Activated naive CD4-positive, alpha-beta T cell treated with anti-CD3 and anti-CD28 coated beads, Interleukin-2, amount 50 U/mL, for 24 hours (primary cell): ENCODE results near the gene TRIM36.

Experiments used
- H3K27ac Mint-ChIP-seq: one replicate; pipeline ENCODE4 v1.8.0; 2021; ENCODE audit warnings: mild to moderate bottlenecking, mixed read lengths
- H3K27me3 Mint-ChIP-seq: one replicate; pipeline ENCODE4 v1.8.0; 2021; ENCODE audit warnings: mixed read lengths
- H3K36me3 Mint-ChIP-seq: one replicate; pipeline ENCODE4 v1.8.0; 2021; ENCODE audit warnings: mixed read lengths
- H3K4me1 Mint-ChIP-seq: one replicate; pipeline ENCODE4 v1.8.0; 2021; ENCODE audit warnings: mixed read lengths
- H3K4me3 Mint-ChIP-seq: one replicate; pipeline ENCODE4 v1.8.0; 2021; ENCODE audit warnings: mild to moderate bottlenecking, mixed read lengths
- H3K9me3 Mint-ChIP-seq: one replicate; pipeline ENCODE4 v1.8.0; 2021; ENCODE audit warnings: mixed read lengths

The TRIM36 gene, protein sequence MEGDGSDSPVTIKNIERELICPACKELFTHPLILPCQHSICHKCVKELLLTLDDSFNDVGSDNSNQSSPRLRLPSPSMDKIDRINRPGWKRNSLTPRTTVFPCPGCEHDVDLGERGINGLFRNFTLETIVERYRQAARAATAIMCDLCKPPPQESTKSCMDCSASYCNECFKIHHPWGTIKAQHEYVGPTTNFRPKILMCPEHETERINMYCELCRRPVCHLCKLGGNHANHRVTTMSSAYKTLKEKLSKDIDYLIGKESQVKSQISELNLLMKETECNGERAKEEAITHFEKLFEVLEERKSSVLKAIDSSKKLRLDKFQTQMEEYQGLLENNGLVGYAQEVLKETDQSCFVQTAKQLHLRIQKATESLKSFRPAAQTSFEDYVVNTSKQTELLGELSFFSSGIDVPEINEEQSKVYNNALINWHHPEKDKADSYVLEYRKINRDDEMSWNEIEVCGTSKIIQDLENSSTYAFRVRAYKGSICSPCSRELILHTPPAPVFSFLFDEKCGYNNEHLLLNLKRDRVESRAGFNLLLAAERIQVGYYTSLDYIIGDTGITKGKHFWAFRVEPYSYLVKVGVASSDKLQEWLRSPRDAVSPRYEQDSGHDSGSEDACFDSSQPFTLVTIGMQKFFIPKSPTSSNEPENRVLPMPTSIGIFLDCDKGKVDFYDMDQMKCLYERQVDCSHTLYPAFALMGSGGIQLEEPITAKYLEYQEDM

DNA sequence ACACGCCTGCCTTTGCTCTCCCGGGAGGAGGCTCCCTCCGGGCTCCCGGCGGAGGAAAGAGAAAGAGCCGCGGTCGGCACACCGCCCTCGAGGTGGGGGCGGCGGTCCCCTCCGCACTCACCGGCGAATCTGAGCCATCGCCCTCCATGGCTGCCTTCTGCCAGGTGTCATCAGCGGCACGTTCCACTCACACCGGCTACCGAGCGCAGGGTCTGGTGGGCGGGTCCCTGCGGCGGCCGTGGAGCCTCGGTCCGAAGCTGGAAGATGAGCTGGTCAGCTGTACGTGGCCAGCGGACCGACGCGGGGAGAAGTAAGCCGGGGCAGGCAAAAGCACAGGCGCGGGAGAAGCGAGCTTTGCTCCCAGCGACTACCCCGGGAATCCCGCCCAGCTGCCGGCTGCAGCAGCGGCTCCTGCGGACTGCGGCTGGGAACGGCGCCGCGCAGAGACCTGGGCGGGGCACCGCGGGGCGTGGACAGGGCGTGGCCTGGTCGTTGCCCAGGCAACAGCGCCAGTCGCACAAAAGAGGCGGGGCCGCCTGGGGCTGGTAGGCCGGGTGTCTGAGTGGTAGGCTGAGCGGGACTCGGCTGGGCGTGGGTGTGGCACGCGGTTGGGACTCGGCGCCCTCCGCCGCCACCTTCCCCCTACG, at the start of gene TRIM36:
Gene TRIM36, minus strand, starts transcription at position 422 of the 647 bp plus-strand sequence. Its CDS starts 274 bp downstream, at position 148.
- Mint-ChIP-seq H3K9me3 (peaks cover 7% of the 10 kb centered on the region), H3K27me3 (peaks cover 53% of the 10 kb centered on the region), H3K36me3 (peaks cover 3% of the 10 kb centered on the region), H3K4me1 (peaks cover 13% of the 10 kb centered on the region), H3K27ac (no peak within 1 kb of the TSS), H3K4me3 (peak within 1 kb of the TSS; percentile 84)

DNA sequence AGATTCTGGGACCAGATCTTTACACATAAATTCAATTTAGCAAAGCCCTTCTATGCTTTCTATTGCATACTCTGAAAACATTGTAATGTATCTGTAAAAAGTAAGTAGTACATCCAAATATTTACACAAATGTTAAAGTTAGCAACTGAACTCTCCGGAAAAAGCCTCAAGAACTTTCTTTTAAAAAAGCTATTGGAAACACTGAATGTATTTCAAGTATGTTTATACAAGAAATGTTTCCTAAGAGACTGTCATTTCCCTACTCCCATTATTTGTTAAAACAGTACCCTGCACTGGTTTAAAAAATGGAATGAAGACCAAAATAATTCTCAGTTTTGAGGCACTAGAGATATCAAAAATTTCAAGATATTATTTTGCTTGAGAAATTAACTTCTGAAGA, 44.8 kb upstream of the TRIM36 start:
- H3K9me3 Mint-ChIP-seq, result no peaks in the 10 kb centered on the region
- H3K4me1 Mint-ChIP-seq, result peaks cover 6% of the 10 kb centered on the region
- H3K36me3 Mint-ChIP-seq, result peaks cover 17% of the 10 kb centered on the region
- no peak overlapping the region for H3K27ac Mint-ChIP-seq
- no peaks in the 10 kb centered on the region for H3K27me3 Mint-ChIP-seq
- H3K4me3 Mint-ChIP-seq, result no peak overlapping the region

DNA sequence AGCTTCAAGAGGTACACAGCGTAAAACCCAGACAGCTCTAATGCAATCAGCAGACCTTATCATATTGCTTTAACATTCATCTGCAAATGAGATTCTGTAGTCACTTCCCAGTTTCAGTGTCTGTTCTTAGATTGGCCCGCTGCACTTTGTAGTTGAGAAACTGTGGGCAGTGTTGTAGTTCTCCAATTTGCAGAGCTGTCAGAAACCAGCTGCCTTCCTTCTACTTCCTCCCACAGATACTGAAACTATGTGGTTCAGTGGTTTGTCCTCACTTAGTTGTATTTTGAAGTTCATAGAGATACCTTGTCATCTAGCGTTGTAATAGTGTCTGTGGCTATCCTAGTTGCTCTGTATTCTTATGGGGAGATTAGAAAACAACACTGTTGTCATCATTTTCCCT, 39.6 kb upstream of the TRIM36 start:
- Mint-ChIP-seq H3K27me3 (no peaks in the 10 kb centered on the region), H3K4me1 (peaks cover 18% of the 10 kb centered on the region), H3K9me3 (no peaks in the 10 kb centered on the region), H3K4me3 (no peak overlapping the region), H3K27ac (no peak overlapping the region), H3K36me3 (peaks cover 19% of the 10 kb centered on the region)

DNA sequence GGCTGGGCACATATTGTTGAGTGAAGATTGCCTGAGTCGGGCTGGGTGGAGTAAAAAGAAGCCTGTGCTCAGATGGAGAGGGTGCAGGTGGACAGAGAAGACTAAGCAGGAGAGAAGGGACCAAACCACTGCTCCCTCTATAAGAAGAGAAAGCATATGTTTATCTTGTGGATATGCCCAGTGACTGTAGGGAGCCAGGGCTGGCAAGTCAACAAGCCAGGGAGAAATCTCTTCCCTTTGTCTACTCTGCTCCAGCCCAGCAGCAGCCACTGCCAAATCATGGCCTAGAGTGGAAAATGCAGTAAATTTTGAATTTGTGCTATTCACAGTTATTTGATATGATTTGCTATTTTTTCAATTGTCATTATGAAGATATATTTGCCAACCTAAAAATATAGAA, 33.2 kb upstream of the TRIM36 start:
- Mint-ChIP-seq H3K27ac (no peak overlapping the region), H3K36me3 (peaks cover 15% of the 10 kb centered on the region), H3K4me3 (no peak overlapping the region), H3K9me3 (peaks cover 7% of the 10 kb centered on the region), H3K4me1 (no peaks in the 10 kb centered on the region), H3K27me3 (no peaks in the 10 kb centered on the region)

DNA sequence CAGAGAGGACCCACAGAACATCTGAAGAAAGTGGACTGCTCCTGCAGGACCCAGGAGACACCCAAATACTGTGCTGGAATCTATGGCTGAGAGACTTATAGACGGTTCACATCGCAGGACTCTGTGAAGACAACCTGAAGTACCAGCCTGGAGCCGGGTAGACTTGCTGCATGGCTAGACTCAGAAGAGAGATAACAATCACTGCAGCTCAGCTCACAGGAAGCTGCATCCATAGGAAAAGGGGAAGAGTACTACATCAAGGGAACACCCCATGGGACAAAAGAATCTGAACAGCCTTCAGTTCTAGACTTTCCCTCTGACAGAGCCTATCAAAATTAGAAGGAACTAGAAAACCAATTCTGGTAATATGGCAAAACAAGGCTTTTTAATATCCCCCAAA, 26.5 kb upstream of the TRIM36 start:
- Mint-ChIP-seq H3K4me3 (no peak overlapping the region), H3K27ac (no peak overlapping the region), H3K9me3 (peaks cover 7% of the 10 kb centered on the region), H3K27me3 (no peaks in the 10 kb centered on the region), H3K36me3 (peaks cover 10% of the 10 kb centered on the region), H3K4me1 (no peaks in the 10 kb centered on the region)

DNA sequence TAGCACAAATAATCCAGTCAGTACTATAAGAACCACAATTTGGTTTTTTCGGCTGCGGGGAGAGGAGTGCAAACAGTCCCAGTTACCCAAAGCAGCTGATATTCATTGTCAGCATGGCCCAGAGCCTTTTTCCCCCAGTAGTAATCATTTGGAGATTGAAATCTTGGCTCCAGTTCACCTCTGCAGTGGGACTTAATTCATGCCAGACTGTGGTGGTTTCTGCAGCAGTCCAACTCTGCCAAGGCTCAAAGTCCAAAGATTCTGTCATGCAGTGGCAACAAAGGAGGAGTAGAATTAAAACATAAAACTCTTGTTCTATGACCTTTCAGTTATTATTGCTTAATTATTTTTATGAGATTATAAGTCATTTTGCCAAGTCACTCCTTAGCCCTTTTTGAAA, 25.0 kb upstream of the TRIM36 start:
- H3K4me3 Mint-ChIP-seq, result no peak overlapping the region
- H3K27me3 Mint-ChIP-seq, result no peaks in the 10 kb centered on the region
- no peak overlapping the region for H3K27ac Mint-ChIP-seq
- peaks cover 7% of the 10 kb centered on the region for H3K9me3 Mint-ChIP-seq
- no peaks in the 10 kb centered on the region for H3K4me1 Mint-ChIP-seq
- H3K36me3 Mint-ChIP-seq, result peaks cover 7% of the 10 kb centered on the region

DNA sequence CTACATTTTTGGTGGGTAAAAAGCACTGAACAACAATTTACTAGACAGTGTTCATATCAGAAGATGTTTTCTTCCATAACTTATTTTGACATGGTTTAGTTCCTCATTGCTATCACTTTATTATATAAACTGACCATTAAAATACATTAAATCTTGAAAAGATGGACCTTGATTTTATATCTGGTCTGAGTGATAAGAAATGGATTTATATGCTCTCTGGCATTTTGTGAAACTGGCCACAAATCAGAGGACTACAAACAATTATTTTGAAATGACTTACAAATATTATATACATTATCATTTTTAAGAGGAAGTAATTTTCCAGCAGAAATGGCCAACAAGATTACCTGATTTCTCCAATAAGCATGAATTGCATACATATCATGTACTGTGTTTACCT, 23.6 kb upstream of the TRIM36 start:
- Mint-ChIP-seq H3K4me3 (no peak overlapping the region), H3K27me3 (peaks cover 2% of the 10 kb centered on the region), H3K9me3 (no peaks in the 10 kb centered on the region), H3K4me1 (no peaks in the 10 kb centered on the region), H3K36me3 (peaks cover 2% of the 10 kb centered on the region), H3K27ac (no peak overlapping the region)

DNA sequence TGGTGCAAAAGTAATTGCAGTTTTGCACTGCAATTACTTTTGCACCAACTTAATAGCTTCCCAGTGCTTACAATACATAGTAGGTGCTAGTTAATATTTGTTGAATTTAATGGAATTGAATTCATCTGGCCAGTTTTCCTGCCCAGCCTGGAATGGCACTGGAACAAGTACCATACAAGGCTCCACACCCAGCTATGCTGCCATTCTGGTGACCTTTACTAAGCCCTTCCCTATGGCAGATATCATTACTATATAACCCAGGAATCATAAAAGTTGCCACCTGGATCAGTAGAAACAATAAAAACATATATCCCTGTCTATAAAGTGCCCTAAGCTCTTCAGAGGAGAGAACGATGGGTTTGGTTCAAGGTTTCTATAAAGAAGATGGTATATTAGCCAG, 22.4 kb upstream of the TRIM36 start:
- Mint-ChIP-seq H3K36me3 (no peaks in the 10 kb centered on the region), H3K9me3 (no peaks in the 10 kb centered on the region), H3K27me3 (peaks cover 2% of the 10 kb centered on the region), H3K4me3 (no peak overlapping the region), H3K4me1 (no peaks in the 10 kb centered on the region), H3K27ac (no peak overlapping the region)

DNA sequence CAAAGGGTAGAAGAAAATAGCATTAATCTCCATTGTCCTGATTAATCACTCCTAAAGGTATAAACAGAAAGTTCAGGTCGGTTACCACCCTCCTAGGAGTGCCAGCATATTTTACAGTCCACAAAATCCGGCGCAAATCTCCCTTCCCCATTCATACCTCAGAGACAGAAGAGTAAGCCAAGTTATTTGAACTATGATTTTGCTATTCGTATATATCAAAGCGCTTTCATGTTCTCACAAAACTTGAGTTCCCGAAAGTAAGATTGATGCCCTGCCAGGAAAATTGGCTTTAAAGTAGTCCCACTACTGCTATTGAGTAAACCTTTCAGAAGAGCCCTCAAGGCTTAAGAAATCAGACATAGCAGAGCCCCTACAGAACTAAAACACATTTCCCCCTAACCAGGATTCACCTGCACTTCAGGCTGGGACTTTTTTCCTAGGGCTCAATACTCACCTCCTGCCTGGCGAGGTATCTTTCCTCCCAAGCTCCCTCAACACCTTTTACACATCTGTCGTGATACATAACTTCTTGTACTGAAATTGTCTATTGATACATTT, 21.8 kb upstream of the TRIM36 start:
- H3K27me3 Mint-ChIP-seq, result peaks cover 6% of the 10 kb centered on the region
- no peak overlapping the region for H3K27ac Mint-ChIP-seq
- no peaks in the 10 kb centered on the region for H3K36me3 Mint-ChIP-seq
- H3K4me3 Mint-ChIP-seq, result no peak overlapping the region
- no peaks in the 10 kb centered on the region for H3K4me1 Mint-ChIP-seq
- H3K9me3 Mint-ChIP-seq, result no peaks in the 10 kb centered on the region

DNA sequence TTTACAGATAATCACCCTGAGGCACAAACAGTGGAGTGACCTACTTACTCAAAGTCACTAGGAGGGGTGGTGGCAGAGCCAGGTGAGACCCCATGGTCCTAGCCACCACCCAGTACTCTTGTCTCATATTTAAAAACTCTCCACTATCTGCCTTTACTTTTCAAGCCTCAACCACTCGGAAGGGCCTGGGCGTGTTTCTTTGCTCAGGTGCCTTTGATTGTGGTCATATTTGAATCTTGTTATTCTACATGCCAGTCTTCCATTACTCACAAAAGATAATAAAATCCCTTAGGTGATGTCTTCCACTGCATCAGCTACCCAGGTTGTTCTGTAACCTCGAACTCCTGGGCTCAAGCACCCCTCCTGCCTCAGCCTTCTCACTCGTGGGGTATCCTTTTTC, 20.7 kb upstream of the TRIM36 start:
- no peaks in the 10 kb centered on the region for H3K4me1 Mint-ChIP-seq
- H3K9me3 Mint-ChIP-seq, result no peaks in the 10 kb centered on the region
- H3K36me3 Mint-ChIP-seq, result no peaks in the 10 kb centered on the region
- H3K27me3 Mint-ChIP-seq, result peaks cover 9% of the 10 kb centered on the region
- H3K27ac Mint-ChIP-seq, result no peak overlapping the region
- H3K4me3 Mint-ChIP-seq, result no peak overlapping the region

DNA sequence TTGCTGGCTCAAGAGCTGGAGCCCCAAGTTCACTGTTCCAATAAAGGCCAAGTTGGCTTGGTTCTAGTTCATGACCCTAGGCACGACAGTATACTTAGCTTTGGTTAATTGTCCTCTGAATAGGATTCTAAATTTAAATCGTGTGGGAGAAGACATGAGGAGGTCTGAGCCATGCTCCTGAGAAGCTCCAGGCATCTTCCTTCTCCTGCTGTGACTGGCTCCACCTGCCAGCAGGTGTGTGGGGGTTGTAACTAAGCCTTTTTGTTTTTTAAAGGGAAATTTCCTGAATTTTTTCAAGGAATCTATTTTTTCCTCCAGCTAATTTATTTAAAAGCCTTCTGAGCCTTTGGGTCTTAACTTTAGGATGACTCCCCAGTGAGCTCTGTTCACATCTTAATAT, 20.2 kb upstream of the TRIM36 start:
- H3K27ac Mint-ChIP-seq, result no peak overlapping the region
- H3K27me3 Mint-ChIP-seq, result peaks cover 10% of the 10 kb centered on the region
- no peaks in the 10 kb centered on the region for H3K4me1 Mint-ChIP-seq
- no peaks in the 10 kb centered on the region for H3K9me3 Mint-ChIP-seq
- H3K36me3 Mint-ChIP-seq, result no peaks in the 10 kb centered on the region
- no peak overlapping the region for H3K4me3 Mint-ChIP-seq

DNA sequence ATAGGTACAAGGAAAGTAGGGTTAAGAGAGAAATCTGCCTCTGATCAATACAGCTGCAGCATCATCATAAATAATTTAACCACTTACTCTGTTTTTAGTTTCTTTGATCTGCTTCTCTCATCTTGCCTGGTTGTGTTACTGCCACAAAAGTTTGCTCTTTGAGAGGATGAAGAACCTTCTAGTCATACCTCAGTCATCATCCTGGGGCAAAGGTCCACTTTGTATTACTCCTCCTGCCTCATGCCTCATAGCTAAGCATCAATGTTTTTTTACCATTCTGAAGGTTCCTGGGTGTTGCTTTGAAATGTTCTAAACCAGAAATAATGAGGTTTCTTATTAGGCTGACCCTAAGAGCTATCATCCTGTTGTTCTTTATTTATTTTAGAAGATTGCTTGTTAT, 17.1 kb upstream of the TRIM36 start:
- Mint-ChIP-seq H3K9me3 (no peaks in the 10 kb centered on the region), H3K27me3 (peaks cover 23% of the 10 kb centered on the region), H3K4me1 (no peaks in the 10 kb centered on the region), H3K36me3 (no peaks in the 10 kb centered on the region), H3K27ac (no peak overlapping the region), H3K4me3 (no peak overlapping the region)

DNA sequence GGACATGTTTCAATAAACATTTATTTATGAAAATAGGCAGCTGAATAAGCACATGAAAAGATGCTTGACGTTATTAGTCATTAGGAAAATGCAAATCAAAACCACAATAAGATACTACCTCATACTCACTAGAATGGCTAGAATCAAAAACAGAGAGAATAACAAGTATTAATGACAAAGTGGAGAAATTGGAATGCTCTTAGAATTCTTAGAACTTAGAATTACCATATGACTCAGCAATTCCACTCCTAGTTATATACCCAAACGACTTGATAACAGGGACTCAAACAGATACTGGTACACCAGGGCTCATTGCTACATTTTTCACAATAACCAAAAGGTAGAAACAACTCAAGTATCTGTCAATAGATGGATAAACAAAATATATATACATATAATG, 15.1 kb upstream of the TRIM36 start:
- Mint-ChIP-seq H3K4me1 (peaks cover 4% of the 10 kb centered on the region), H3K27me3 (peaks cover 41% of the 10 kb centered on the region), H3K4me3 (no peak overlapping the region), H3K27ac (no peak overlapping the region), H3K9me3 (no peaks in the 10 kb centered on the region), H3K36me3 (no peaks in the 10 kb centered on the region)

DNA sequence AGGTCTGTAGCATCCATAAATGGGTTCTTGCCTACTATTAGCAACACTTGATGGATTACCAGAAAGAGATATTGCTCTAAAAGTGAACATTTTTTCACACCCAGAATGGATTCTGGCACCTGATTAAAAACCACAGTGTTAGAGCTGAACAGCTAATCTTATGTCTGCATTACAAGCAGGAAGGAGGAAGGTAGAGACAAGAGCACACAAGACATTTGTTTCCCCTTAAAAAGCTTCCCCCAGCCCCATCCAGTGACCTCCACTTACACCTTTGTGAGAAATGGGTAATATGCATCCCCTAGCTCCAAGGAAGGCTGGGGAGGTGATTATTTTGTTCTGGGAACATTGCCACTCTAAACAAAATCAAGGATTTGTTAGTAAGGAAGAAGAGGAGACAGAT, 12.0 kb upstream of the TRIM36 start:
- no peaks in the 10 kb centered on the region for H3K36me3 Mint-ChIP-seq
- peaks cover 10% of the 10 kb centered on the region for H3K4me1 Mint-ChIP-seq
- no peak overlapping the region for H3K27ac Mint-ChIP-seq
- H3K9me3 Mint-ChIP-seq, result no peaks in the 10 kb centered on the region
- peaks cover 56% of the 10 kb centered on the region for H3K27me3 Mint-ChIP-seq
- H3K4me3 Mint-ChIP-seq, result no peak overlapping the region

DNA sequence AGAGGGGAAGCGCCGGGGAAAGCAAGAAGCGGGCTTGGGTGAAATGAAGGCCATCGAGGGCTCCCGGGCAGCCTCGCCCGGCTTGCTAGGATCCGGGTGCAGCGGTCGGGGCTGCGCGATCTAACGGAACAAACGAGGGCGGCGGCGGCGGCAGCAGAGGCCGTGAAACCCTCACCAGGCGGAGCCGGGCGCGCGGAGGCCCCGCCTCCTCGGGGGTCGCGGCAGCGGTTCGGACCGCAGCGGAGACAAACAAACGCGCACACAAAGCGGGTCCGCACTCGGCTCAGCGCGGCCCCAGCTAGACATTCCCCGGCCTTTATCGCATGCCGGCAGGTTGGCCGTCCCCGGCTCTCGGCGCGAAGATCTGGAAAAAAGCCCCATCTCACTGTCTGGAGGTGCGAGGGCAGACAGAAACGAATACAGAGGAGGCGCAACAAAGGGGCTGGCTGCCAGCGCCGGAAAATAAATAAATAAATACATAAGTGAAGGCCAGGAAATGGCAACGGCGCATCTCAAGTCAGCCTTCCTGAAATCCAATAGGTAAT, 10.5 kb upstream of the TRIM36 start:
- Mint-ChIP-seq H3K4me3 (peak overlapping the region; percentile 88), H3K27ac (no peak overlapping the region), H3K4me1 (peaks cover 10% of the 10 kb centered on the region), H3K27me3 (peaks cover 60% of the 10 kb centered on the region), H3K36me3 (no peaks in the 10 kb centered on the region), H3K9me3 (no peaks in the 10 kb centered on the region)
